ENCODE measurements around the gene ITGA8. TPM values are rescaled to one million over a fixed set of nuclear protein-coding genes. Genes with fewer than 3 reads are reported as not detected.

Gene ITGA8
- total and polyA plus RNA-seq, 2 of the 13 experiments (the other 11 are each of a cell fraction or from before 2014, with no cell fraction given): not detected

DNA sequence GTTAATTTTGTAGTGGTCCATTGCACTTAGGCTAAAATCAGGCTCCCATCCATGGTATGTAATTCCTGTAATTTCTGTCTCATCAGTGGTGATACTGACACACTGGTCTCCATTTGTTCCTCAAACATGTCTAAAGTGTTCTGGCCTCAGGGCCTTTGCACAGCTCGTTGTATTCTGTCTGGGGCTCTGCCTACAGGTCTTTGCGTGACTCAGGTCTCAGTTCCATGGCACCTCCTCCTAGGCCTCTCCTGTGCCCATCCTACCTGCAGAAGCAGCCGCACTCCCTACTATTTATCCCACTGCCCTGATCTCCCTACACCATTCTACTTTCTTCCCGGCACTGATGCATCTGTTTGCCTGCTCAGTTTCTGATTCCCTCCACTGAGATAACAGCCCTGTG lies 173.8 kb downstream of the ITGA8 start (continued):
- TF ChIP-seq ZNF766 (CRISPR knock-in tag; IDR thresholded peaks at IDR 0.05; ENCODE audit: borderline replicate concordance) (no peak), RAD51 (IDR thresholded peaks at IDR 0.05; ENCODE audit: borderline replicate concordance) (no peak), GATAD2A (CRISPR knock-in tag; IDR thresholded peaks at IDR 0.05) (no peak)

DNA sequence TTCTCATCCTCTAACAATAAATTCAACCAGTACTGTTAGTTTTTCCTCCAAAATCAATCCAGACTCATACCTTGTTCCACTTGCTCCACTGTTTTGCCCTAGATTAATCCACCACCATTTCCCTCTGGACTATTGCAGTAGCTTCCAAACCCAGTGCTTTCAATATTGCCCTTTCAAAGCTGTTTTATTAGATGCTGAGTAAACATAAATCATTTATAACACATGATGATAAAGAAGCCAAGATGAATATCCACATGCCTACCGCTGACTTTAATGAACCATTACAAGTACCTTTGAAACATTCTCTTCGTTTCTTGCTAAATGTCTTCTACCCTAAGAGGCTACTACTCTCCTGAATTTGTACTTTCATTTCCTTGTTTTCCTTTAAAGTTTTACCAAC lies 174.5 kb downstream of the ITGA8 start:
- 4% methylated on average over 2 of the region's 2 CpGs for WGBS (ENCODE audit: low lambda C conversion rate)
- TF ChIP-seq RFXANK (CRISPR knock-in tag; IDR thresholded peaks at IDR 0.05): no peak
- TF ChIP-seq MAFK (conservative IDR thresholded peaks at IDR 0.05 in 1 of 2, IDR thresholded peaks at IDR 0.05 in 1 of 2; ENCODE audit: low read length in 2 of 2): peak in 1 of 2 experiments; percentile 22; a peak in 1 of 4 replicates
- H3K4me2 ChIP-seq (ENCODE audit: low read depth, low read length): no peak overlapping the region
- in situ Hi-C loops (cut with HindIII; ENCODE audit: extremely low pct_ligation_motif_present, low pct_unique_long_range_greater_than_20kb): no loop called here
- no peaks in the 10 kb centered on the region for H3K4me1 ChIP-seq (ENCODE audit: insufficient read depth, low read length)
- no peak for ATAC-seq
- H3K27me3 ChIP-seq (ENCODE audit: control insufficient read depth in 1 of 2, insufficient read depth in 2 of 2, low read length in 2 of 2): no peaks in the 10 kb centered on the region; a peak in 1 of 5 replicates
- H3K9ac ChIP-seq (ENCODE audit: insufficient read depth, low read depth, low read length): no peak overlapping the region
- no peak overlapping the region for H2AFZ ChIP-seq (ENCODE audit: low read length)
- no peak for DNase-seq (ENCODE audit: low spot score)
- H3K27ac ChIP-seq (ENCODE audit: extremely low read length, insufficient read depth, low read length): no peak overlapping the region
- no peaks in the 10 kb centered on the region for H3K9me3 ChIP-seq (ENCODE audit: low read length)
- no peaks in the 10 kb centered on the region for H3K36me3 ChIP-seq (replicated peaks in 1 of 2; ENCODE audit: control insufficient read depth in 1 of 2, insufficient read depth in 2 of 2, low read length in 2 of 2)
- H3K4me3 ChIP-seq (replicated peaks in 1 of 3; ENCODE audit: insufficient read depth in 1 of 3, low read depth in 2 of 3, low read length in 3 of 3): no peak overlapping the region
- FAIRE-seq: no peak
- BruUV-seq (replicated peaks): no TSS peak
- POLR2A ChIA-PET: no interaction called here
- H3K79me2 ChIP-seq (ENCODE audit: insufficient read depth, low read length): no peaks in the 10 kb centered on the region
- intact Hi-C loops (cut with micrococcal nuclease; ENCODE audit: unreplicated experiment): no loop called here
- CTCF ChIA-PET (ENCODE audit: low intra/inter-chr PET ratio, low total read pairs): no interaction called here
- H4K20me1 ChIP-seq (ENCODE audit: insufficient read depth, low read length): no peaks in the 10 kb centered on the region

DNA sequence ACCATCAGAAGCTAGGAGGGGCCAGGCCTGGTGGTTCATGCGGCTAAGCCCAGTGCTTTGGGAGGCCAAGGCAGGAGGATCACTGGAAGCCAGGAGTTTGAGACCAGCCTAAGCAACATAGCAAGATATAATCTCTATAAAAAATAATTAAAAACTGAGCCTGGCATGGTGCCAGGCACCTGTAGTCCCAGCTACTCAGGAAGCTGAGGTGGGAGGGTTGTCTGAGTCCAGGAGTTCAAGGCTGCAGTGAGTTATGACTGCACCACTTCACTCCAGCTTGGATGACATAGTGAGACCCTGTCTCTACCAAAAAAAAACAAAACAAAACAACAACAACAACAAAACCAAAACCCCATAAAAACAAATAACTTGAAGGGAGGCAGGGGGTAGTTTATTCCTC lies 175.7 kb downstream of the ITGA8 start:
- Histone ChIP-seq H3K4me1 (ENCODE audit: insufficient read depth, low read length) (no peaks in the 10 kb centered on the region), H3K36me3 (replicated peaks in 1 of 2; ENCODE audit: control insufficient read depth in 1 of 2, insufficient read depth in 2 of 2, low read length in 2 of 2) (no peaks in the 10 kb centered on the region), H3K4me3 (replicated peaks in 1 of 3; ENCODE audit: insufficient read depth in 1 of 3, low read depth in 2 of 3, low read length in 3 of 3) (no peak overlapping the region), H3K27me3 (ENCODE audit: control insufficient read depth in 1 of 2, insufficient read depth in 2 of 2, low read length in 2 of 2) (no peaks in the 10 kb centered on the region; a peak in 1 of 5 replicates), H2AFZ (ENCODE audit: low read length) (no peak overlapping the region), H3K4me2 (ENCODE audit: low read depth, low read length) (no peak overlapping the region), H3K9me3 (ENCODE audit: low read length) (no peaks in the 10 kb centered on the region), H4K20me1 (ENCODE audit: insufficient read depth, low read length) (no peaks in the 10 kb centered on the region), H3K79me2 (ENCODE audit: insufficient read depth, low read length) (no peaks in the 10 kb centered on the region), H3K9ac (ENCODE audit: insufficient read depth, low read depth, low read length) (no peak overlapping the region), H3K27ac (ENCODE audit: extremely low read length, insufficient read depth, low read length) (no peak overlapping the region)
- whole genome bisulfite sequencing (ENCODE audit: low lambda C conversion rate): 57% methylated on average over 1 of the region's 1 CpG
- no TSS peak for BruUV-seq (replicated peaks)
- FAIRE-seq (no peak), DNase-seq (ENCODE audit: low spot score) (no peak), ATAC-seq (no peak)
- ChIA-PET CTCF (ENCODE audit: low intra/inter-chr PET ratio, low total read pairs) (no interaction called here), POLR2A (no interaction called here)
- TF ChIP-seq BHLHE40 (IDR thresholded peaks at IDR 0.05; ENCODE audit: low read length): no peak
- peak; percentile 64; the same call in 1 of the 2 replicates for TF ChIP-seq LCORL (IDR thresholded peaks at IDR 0.05)
- no peak for TF ChIP-seq LCORL (CRISPR knock-in tag; IDR thresholded peaks at IDR 0.05)
- intact Hi-C loops (cut with micrococcal nuclease; ENCODE audit: unreplicated experiment): no loop called here
- in situ Hi-C loops (cut with HindIII; ENCODE audit: extremely low pct_ligation_motif_present, low pct_unique_long_range_greater_than_20kb): no loop called here

Data from HepG2 (cell line).